Measurements from ENCODE around the gene RGMB.

Gene RGMB

GRCh38 chr5:98755406-98755805 is 18.1 kb upstream of the RGMB start:
- no peak overlapping the region for H3K4me2 ChIP-seq (ENCODE audit: low read depth, low read length)
- H3K9me2 ChIP-seq (replicated peaks; ENCODE audit: insufficient read depth, low read length), result no peaks in the 10 kb centered on the region
- H2AFZ ChIP-seq (ENCODE audit: low read length), result no peak overlapping the region
- H3K4me3 ChIP-seq (ENCODE audit: low read length), result no peak overlapping the region
- no peaks in the 10 kb centered on the region for H3K79me2 ChIP-seq (ENCODE audit: low read length)
- no peaks in the 10 kb centered on the region for H3K4me1 ChIP-seq (ENCODE audit: low read length)
- no peaks in the 10 kb centered on the region for H3K36me3 ChIP-seq (replicated peaks; ENCODE audit: insufficient read depth, low read length)
- H3K9me3 ChIP-seq (replicated peaks; ENCODE audit: insufficient read depth, low read length), result no peaks in the 10 kb centered on the region
- H3K9ac ChIP-seq (ENCODE audit: low read length), result no peak overlapping the region
- TF ChIP-seq EZH2phosphoT487 (IDR thresholded peaks at IDR 0.05; ENCODE audit: low read length), result no peak
- no peak for TF ChIP-seq CTCF (IDR thresholded peaks at IDR 0.05; ENCODE audit: low read length)
- no peak for TF ChIP-seq EZH2 (optimal IDR thresholded peaks at IDR 0.05; ENCODE audit: low read depth, low read length)
- DNase-seq, result no peak
- no peaks in the 10 kb centered on the region for H4K20me1 ChIP-seq (ENCODE audit: insufficient read depth, low read length)
- H3F3A ChIP-seq (ENCODE audit: insufficient read depth, low read length), result no peaks in the 10 kb centered on the region
- no peak overlapping the region for H3K27ac ChIP-seq (ENCODE audit: low read length)
- H3K27me3 ChIP-seq (replicated peaks; ENCODE audit: insufficient read depth, low read length), result no peaks in the 10 kb centered on the region

- Histone ChIP-seq H3K27me3 (replicated peaks; ENCODE audit: insufficient read depth, low read length) (no peaks in the 10 kb centered on the region), H4K20me1 (ENCODE audit: insufficient read depth, low read length) (no peaks in the 10 kb centered on the region), H3K27ac (ENCODE audit: low read length) (no peak overlapping the region), H3K4me1 (ENCODE audit: low read length) (no peaks in the 10 kb centered on the region), H3K36me3 (replicated peaks; ENCODE audit: insufficient read depth, low read length) (no peaks in the 10 kb centered on the region), H3K9me2 (replicated peaks; ENCODE audit: insufficient read depth, low read length) (no peaks in the 10 kb centered on the region), H3K4me2 (ENCODE audit: low read depth, low read length) (no peak overlapping the region), H3F3A (ENCODE audit: insufficient read depth, low read length) (no peaks in the 10 kb centered on the region), H2AFZ (ENCODE audit: low read length) (no peak overlapping the region), H3K4me3 (ENCODE audit: low read length) (no peak overlapping the region), H3K9me3 (replicated peaks; ENCODE audit: insufficient read depth, low read length) (no peaks in the 10 kb centered on the region), H3K9ac (ENCODE audit: low read length) (no peak overlapping the region), H3K79me2 (ENCODE audit: low read length) (no peaks in the 10 kb centered on the region)
- no peak for TF ChIP-seq EZH2phosphoT487 (IDR thresholded peaks at IDR 0.05; ENCODE audit: low read length)
- TF ChIP-seq EZH2 (optimal IDR thresholded peaks at IDR 0.05; ENCODE audit: low read depth, low read length), result no peak
- TF ChIP-seq CTCF (IDR thresholded peaks at IDR 0.05; ENCODE audit: low read length), result no peak
- no peak for DNase-seq
These were observed 15.5 kb upstream of the RGMB start for GRCh38 chr5:98757978-98758377.

- DNase-seq, result no peak
- H3K27ac ChIP-seq (ENCODE audit: low read length), result no peak overlapping the region
- H2AFZ ChIP-seq (ENCODE audit: low read length), result no peak overlapping the region
These were observed 10.3 kb upstream of the RGMB start for GRCh38 chr5:98763001-98763630.

More at GRCh38 chr5:98763001-98763630, 10.3 kb upstream of the RGMB start:
- Histone ChIP-seq H3K27me3 (replicated peaks; ENCODE audit: insufficient read depth, low read length) (0 out of 2 replicates have a peak, but pooled peaks cover 3% of the 10 kb centered on the region), H3K79me2 (ENCODE audit: low read length) (no peaks in the 10 kb centered on the region), H3K4me1 (ENCODE audit: low read length) (no peaks in the 10 kb centered on the region), H3K36me3 (replicated peaks; ENCODE audit: insufficient read depth, low read length) (no peaks in the 10 kb centered on the region), H3K9me2 (replicated peaks; ENCODE audit: insufficient read depth, low read length) (no peaks in the 10 kb centered on the region), H3K9me3 (replicated peaks; ENCODE audit: insufficient read depth, low read length) (no peaks in the 10 kb centered on the region), H3K4me2 (ENCODE audit: low read depth, low read length) (no peak overlapping the region), H3K4me3 (ENCODE audit: low read length) (no peak overlapping the region), H3K9ac (ENCODE audit: low read length) (no peak overlapping the region), H4K20me1 (ENCODE audit: insufficient read depth, low read length) (no peaks in the 10 kb centered on the region), H3F3A (ENCODE audit: insufficient read depth, low read length) (no peaks in the 10 kb centered on the region)
- TF ChIP-seq CTCF (IDR thresholded peaks at IDR 0.05; ENCODE audit: low read length) (no peak), EZH2phosphoT487 (IDR thresholded peaks at IDR 0.05; ENCODE audit: low read length) (no peak), EZH2 (optimal IDR thresholded peaks at IDR 0.05; ENCODE audit: low read depth, low read length) (no peak)

Measured in MM.1S (cell line).